CD4-positive, alpha-beta T cell treated with Interleukin-6 at 100 ng/mL for 8 hours (primary cell): Measurements from ENCODE around the gene SF3A2.
"Not testable (repeated sequence)": the region's sequence is repeated elsewhere in the genome, so short reads cannot be mapped to it uniquely, and the experiment has no call there.

Source experiments
- DNase-seq: peaks from one replicate; pipeline ENCODE4 v3.0.0-alpha.2; 2020; ENCODE audit warnings: mixed read lengths, low spot score

SF3A2 gene

DNA sequence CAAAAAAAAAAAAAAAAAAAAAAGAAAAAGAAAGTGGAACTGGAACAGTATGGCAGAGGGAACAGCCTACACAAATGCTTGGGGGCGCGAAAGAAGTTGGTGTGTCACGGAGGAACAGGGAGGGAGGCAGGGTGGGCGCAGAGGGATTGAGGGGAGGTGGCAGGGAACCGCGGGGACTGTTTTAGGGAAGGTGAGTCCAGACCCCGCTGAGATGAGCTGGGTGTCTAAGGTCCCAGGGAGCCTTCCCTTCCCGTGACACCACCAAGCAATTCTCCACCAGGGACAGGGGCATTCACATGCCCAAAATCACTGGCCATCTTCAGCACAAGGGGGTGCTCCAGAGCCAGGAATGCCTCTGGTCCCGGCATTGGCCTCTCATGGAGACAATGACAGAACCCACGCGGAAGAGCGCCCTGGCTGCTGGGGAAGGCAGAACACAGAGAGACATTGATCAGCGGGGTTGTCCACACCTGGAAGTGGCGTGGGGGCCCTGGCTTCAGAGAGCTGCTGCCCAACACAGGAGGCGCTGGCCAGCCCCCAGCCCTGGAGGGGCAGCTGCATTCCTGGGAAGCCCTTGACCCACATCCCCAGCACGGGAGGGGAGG is 38.4 kb downstream of the SF3A2 start:
- peak; percentile 48 for DNase-seq

DNA sequence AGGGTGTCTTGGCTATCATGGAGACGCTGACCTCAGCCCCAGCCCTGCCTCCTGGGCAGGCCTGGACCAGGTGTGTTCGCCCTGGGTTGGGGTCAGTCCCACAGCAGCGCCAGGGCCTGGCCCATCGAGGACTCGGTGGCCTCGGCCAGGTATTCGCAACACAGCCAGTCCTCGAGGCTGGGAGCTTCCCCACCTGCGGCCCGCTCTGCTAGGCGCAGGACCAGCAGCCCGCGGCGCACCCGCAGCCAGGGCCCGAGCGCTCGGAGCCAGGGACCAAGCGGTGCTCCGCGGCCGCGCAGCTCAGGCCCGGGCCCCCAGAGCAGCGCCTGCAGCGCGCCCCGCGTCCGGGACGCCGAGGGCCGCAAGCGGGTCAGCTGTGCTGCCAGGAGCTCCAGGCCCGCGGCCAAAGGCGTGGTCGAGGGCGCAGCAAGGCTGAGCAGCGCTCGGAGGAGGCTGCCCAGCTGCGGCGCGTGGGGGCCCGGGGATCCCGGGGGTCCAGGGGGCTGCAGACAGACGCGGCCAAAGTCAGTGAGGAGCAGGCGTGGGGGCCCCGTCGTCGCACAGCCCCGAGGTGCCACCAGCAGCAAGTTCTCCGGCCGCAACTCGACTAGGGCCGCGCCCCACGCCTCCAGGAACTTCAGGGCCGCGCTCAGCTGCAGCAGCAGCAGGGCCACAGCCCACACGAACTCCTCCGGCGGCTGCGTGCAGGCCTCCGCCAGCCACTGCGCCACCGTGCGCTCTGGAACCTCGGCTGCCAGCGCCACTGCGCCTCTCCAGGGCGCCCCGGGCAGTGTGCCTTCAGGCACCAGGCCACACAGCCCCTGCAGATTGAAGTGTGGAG is 39.2 kb downstream of the SF3A2 start:
- DNase-seq = no peak

DNA sequence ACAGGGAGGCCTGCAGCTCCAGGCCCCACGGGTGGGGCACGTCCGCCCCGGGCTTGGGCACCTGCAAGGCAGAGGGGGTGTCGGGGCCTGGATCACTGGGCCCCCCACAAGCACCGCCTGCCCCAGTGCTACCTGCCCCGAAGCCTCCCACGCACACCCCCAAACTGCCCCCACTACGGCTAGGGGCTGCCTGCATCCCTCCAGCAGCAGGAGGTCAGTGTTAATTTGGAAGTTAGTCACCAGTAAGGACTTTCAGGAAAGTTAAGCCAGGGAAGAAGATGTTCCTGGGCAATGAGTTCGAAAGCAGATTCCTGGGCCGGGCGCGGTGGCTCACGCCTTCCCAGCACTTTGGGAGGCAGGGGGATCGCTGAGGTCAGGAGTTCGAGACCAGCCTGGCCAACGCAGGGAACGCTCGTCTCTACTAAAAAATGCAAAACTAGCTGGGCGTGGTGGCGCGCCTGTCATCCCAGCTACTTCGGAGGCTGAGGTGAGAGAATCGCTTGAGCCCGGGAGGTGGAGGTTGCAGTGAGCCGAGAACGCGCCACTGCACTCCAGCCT is 39.9 kb downstream of the SF3A2 start:
- DNase-seq = no peak

DNA sequence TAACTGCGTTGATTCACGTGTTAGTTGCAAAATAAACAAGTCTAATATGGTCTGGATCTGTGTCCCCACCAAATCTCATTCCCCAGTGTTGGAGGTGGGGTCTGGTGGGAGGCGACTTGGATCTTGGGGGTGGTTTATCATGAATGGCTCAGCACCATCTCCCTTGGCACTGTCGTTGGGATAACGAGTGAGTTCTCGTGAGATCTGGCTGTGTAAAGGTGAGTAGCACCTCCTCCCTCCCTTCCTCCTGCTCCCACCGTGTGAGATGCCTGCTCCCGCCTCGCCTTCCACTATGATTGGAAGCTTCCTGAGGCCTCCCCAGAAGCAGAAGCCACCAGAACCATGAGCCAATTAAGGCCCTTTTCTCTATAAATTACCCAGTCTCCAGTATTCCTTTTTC is 40.5 kb downstream of the SF3A2 start:
- no peak for DNase-seq

DNA sequence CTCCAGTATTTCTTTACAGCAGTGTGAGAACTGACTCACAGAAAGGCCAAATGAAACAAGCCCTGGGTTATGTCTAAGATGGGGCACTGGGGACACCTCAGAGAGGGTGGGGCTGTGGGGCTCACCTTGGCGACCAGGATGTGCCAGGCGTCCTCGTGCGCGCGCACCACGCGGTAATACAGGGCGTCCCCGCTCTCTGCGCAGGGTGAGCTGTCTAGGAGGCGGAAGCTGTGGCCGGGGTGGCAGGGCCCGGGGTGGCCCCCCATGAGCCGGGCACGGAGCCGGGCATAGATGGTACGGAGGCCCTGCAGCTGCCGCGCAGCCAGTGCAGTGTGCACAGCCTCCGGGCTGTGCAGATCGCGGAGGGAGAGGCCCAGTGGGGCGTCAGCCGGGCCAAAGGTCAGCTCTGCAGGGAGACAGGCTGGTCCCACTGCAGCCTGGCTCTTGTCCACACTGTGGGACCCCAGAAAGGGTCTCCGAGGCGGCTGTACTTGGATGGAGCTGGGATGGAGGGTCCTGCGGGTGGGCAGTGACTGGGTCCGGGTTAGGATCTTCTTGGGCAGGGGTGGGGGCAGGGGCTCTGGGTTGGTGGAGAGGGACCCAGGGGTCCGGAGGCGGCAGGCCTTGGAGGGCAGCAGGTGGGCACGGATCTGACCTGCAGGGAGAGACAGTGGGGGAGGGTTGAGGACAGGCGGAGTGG is 42.0 kb downstream of the SF3A2 start:
- no peak for DNase-seq

DNA sequence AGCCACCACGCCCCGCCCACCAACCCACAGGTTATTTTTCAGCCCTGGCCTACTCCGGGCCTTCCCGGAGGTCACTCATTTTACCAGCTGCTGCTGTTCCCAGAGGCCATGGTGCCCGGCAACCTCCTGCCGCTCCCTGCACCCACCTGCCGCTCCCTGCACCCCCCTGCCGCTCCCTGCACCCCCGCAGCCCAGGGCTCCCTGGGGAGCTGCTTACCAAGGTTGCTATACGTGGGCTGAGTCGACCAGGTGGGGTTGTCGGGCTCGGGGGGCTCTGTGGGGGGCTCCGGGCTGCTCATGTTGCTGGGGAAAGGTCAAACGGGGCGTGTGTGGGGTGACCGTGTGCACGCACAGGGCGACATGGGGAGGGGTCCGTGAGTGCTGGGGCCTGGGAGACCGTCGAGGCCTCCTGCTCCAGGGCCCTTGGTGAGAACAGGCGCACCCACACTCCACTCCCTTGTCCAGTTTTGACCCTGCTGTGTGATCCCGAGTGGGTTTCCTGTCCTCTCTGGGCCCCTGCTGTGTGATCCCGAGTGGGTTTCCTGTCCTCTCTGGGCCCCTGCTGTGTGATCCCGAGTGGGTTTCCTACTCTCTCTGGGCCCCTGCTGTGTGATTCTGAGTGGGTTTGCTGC is 44.1 kb downstream of the SF3A2 start:
- no peak for DNase-seq

DNA sequence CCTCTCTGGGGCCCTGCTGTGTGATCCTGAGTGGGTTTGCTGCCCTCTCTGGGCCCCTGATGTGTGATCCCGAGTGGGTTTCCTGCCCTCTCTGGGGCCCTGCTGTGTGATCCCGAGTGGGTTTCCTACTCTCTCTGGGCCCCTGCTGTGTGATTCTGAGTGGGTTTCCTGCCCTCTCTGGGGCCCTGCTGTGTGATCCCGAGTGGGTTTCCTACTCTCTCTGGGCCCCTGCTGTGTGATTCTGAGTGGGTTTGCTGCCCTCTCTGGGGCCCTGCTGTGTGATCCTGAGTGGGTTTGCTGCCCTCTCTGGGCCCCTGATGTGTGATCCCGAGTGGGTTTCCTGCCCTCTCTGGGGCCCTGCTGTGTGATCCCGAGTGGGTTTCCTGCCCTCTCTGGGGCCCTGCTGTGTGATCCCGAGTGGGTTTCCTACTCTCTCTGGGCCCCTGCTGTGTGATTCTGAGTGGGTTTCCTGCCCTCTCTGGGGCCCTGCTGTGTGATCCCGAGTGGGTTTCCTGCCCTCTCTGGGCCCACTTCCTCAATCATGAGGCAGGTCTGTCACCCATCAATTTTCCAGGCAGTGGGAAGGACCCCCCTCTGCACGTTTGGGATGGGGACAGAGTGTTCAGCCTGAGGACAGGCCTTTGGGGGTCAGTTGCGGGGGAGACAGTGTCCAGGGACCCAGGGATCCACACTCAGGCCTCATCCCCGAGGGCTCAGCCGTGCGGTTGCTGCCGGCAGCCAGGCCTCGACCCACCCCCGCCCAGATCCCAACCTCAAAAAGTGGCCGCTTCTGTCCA is 44.8 kb downstream of the SF3A2 start:
- not testable (repeated sequence) for DNase-seq

DNA sequence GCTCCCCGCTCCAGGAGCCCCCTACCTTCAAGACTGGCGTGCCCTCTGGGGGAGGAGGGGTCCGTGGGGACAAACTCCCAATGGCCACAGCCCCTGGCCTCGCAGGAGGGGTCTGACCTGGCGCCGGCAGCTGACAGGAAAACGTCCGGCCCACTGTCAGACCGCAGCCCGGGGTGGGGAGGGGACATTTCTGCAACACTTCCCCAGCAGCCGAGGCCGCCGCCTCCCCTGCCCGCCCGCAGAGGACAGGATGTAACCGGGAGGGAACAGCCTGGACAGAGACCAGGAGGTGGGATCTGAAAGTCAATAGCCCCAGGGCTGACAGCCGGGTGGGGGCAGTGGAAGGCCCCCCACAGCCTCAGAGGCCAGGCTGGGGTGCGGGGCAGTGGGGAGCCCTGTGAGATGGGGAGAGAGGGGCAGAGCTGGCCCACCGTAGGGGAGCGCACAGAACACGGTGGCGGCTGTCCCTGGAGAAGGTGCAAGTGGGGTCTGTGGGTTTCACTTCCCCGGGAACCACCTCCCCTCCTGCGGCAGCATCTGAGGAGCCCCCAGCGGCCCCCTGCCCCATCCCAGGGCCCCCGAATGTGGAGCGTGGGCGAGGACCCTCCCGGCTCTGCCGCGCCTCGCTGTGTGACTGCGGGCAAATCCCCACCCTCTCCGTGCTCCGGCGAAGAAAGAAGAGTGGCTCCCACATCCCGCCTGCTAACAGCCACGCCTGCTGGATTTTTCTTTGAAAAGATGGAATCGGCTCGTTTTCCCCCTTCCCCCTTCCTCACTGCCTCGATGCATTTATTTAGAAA is 45.6 kb downstream of the SF3A2 start, which contains the start of gene PEAK3:
PEAK3 (minus strand) TSS at position 114 of the 800 bp plus-strand sequence. CDS start 1,244 bp downstream, outside the sequence.
- peak; percentile 30 for DNase-seq

DNA sequence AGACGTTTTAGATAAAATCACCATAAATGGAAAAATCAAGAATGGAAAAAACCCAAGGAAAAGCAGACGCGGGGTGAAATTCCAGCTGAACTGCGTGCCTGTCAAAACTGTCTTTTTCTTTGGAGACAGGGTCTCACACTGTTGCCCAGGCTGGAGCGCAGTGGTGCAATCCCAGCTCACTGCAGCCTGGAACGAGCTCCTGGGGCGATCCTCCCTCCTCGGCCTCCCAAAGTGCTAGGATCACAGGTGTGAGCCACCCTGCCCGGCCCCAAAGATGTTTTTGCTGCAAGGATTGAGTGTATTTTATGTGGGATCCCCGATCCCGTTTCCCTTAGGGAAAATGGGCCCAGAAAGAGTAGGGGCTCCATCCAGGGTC is 46.2 kb downstream of the SF3A2 start:
- no peak for DNase-seq

DNA sequence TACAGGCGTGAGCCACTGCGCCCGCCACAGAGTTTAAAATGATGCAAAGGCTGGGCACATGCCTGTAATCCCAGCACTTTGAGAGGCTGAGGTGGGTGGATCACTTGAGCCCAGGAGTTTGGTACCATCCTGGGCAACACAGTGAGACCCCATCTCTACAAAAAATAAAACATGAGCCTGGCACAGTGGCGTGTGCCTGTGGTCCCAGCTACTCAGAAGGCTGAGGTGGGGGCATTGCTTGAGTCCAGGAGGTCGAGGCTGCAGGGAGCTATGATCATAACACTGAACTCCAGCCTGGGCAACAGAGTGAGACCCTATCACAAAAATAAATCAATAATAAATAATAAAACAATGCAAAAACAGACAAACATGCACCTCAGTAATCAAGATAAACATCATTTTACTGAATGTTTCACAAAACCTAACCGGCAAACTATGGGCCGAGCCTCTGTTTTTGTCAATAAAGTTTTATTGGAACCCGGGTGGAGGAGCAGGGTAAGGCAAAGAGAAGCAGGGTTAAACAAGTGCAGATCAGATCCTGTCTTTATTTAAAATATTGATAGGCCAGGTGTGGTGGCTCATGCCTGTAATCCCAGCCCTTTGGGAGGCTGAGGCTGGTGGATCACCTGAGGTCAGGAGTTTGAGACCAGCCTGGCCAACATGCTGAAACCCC is 47.3 kb downstream of the SF3A2 start:
- DNase-seq = no peak

DNA sequence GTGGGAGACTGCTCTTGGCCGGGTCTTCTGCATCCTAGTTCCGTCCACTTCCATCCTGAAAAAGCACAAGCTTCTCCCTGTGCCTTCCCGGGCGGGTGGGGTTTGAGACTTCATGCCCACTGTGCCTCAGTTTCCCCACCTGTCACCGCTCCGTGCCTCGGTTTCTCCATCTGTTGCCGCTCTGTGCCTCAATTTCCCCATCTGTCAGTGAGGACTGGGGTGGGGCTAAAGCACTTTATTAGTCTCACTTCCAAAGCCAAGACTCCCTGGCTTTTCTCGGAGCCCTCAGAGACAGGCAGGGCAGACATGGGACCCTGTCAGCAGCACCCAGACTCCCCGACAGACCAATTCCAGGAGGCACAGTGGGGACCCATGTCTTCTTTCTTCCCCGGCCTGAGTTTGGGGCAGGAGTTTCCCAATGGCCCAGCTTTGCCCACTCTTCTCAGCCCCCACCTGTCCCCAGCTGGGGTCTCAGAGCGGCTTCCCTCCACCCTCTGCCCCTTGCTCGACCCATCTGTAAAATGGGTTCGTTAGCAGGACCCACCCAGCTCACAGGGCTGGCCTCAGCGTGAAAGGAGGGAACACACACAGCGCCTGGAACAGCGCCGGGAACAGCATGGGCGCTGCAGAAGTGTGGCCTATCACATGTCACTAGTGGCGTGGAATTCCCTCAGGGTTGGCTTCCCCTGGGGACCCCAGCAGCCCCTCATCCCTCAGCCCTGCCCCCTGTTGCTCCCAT is 49.9 kb downstream of the SF3A2 start:
- DNase-seq = no peak

DNA sequence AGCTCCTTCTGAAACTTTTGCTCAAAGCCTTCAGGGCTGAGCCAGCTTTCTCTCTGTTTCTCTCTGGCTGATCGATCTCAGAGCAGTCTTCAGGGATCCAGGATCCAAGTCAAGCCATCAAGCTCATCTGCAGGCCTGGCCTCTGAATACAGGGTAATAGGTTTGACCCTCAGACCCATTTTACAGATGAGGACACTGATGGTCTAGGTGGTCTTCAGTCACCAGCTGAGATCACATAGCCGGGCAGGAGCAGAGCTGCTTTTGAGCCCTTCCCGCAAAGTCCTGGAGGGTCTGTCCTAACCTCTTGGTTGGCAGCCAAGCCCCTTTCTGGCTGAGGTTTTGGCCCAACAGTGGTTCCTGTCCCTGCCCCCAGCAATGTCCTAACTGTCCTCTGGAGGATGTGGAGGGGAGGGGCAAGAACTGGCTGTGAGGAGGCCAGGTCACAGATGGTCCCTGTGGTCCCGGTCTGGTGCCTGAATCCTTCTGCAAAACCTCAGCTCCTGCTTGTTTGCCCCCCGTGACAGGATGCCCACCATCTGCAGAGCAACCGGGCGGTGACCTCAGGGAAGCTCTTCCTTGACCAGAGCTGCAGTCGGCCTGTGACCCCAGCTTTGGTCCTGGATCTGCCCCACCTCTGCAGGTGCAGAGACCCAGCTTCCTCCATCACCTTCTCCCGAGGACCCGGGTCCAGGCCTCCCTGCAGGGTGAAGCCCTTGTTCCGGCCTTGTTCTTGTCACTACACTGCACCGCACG is 51.1 kb downstream of the SF3A2 start:
- DNase-seq = no peak

DNA sequence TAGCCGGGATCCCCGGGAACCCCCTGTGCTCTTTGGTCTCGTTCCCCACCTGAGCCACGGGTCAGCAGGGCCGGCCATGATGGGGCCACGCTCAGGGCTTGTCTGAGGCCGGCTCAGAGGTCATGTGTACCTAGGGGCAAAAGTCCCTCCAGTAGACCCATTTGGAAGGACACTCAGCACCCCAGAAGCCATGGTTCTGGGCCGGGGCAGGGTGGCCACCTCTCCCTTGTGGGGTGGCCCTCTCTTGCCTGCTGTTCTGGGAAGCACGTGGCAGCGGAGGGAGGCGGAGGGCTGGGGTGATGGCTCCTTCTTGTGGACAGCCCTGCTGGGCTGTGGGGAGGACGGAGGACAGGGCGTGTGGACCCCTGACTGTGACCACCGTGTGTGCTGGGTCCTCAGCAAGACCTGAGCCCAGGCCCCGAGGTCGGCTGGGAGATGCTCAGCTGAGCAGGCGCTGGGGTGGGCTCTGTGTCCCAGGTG is 51.8 kb downstream of the SF3A2 start:
- no peak for DNase-seq

DNA sequence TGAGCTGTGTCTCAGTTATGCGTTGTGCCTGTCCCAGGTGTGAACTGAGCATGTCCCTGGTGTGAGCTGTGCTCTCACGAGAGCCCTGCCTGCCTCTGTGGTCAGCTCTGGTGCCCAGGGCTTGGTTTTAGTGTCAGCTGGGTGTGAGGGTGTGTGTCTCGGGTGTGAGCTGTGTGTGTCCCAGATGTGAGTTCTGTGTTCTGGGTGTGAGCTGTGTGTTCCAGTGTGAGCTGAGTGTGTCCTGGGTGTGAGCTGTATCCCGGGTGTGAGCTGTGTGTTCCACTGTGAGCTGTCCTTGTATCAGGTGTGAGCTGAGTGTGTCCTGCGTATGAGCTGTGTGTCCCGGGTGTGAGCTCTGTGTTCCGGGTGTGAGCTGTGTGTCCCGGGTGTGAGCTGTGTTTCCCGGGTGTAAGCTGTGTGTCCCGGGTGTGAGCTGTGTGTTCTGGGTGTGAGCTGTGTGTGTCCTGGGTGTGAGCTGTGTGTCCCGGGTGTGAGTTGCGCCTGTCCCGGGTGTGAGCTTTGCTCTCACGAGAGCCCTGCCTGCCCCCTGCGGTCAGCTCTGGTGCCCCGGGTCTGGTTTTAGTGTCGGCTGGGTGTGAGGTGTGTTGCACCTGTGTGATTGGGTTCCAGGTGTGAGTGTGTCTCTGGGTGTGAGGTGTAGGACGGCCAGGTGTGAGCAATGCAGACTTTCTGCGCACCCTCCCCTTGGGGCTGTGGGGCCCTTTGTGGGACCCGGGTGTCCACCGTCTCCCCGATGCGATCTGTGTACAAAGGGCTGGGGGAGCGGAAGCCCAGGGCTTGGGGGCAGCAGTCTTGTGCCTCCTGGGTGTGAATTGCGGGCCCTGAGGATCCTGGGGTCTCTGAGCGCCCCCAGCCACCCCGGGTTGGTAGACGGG is 52.4 kb downstream of the SF3A2 start:
- DNase-seq = no peak

DNA sequence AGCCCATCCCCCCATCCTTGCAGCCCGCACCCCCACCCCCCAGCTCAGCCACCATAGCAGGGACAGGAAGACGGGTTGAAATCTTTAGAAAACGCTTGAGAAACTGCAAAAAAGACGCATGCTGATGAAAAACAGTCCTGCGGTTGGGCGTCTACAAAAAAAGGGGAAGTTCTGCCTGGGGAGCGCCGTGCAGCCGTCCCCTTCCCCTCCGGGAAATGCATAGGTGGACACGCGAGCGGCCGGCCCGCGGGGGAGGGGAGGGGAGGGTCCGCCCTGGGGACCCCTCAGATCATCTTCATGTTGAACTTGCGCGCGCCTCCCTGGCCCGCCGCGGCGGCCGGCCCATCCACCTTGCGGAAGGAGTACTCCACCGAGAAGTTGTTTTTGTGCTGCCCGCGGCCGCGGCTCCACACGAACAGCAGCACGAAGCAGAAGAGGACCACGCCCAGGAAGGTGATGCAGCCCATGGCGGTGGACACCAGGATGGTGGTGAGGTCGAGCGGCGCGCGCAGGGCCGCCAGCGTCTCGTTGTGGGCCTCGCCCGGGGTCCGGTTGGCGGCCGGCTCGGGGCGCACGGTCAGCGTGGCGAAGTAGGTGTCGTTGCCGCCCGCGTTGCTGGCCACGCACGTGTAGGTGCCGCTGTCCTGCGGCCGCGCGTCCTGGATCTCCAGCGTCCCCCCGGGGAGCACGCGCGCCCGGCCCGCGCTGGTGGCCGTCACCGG is 53.3 kb downstream of the SF3A2 start:
- peak; percentile 68 for DNase-seq

DNA sequence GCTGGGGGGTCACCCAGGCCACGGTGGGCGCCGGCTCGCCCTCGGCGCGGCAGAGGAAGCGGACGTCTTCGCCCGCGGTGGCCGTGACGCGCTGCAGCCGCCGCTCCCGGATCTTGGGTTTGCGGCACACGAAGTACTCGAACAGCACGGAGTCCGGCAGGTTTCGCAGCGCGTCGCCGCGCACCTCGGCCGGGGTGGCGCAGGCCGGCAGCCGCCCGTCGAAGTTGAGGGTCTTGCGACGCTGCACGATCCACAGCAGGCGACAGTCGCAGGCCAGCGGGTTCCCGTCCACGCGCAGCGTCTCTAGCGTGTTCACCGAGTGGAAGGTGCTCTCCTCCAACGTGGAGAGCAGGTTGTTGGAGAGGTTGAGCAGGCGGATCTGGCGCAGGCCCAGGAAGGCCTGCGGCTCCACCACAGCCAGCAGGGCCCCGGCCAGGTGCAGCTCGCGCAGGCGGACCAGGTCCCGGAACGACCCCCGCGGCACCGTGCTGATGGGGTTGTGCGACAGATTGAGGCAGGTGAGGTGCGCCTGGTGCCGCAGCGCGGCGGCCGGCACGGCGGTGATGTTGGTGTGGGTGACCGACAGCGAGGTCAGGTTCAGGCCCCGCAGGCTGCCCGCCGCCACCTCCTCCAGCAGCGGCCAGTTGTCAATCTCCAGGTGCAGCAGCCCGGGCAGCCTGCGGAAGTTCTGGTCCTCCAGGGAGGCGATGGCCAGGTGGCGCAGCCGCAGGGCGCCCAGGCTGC is 54.0 kb downstream of the SF3A2 start:
- DNase-seq = no peak
